CMK (cell line): ENCODE data around the gene FAM107A.

Source experiments
- DNase-seq: peaks from one replicate; pipeline ENCODE4 v3.0.0-alpha.2; 2010; ENCODE audit warnings: low read depth

FAM107A gene

GRCh38 chr3:58577269-58577821, at the start of gene FAM107A:
Gene FAM107A (minus strand): TSS chr3:58577391. CDS start chr3:58569860, 7,531 bp downstream.
- DNase-seq = no peak

- no peak for DNase-seq
Observed at GRCh38 chr3:58625196-58625824, 48.1 kb upstream of the FAM107A start.

- DNase-seq = no peak
Observed at GRCh38 chr3:58624550-58624949, 47.4 kb upstream of the FAM107A start.

- no peak for DNase-seq
Observed at GRCh38 chr3:58623961-58624360, 46.8 kb upstream of the FAM107A start.

- no peak for DNase-seq
Observed at GRCh38 chr3:58623478-58623877, 46.3 kb upstream of the FAM107A start.

- DNase-seq = no peak
Observed at GRCh38 chr3:58622892-58623291, 45.7 kb upstream of the FAM107A start.

GRCh38 chr3:58622436-58622835, 45.2 kb upstream of the FAM107A start:
- no peak for DNase-seq

GRCh38 chr3:58621086-58621830, 44.1 kb upstream of the FAM107A start:
- DNase-seq = no peak

- DNase-seq = no peak
Observed at GRCh38 chr3:58620421-58620820, 43.2 kb upstream of the FAM107A start.

GRCh38 chr3:58617338-58617761, 40.2 kb upstream of the FAM107A start:
- no peak for DNase-seq

- no peak for DNase-seq
Observed at GRCh38 chr3:58613236-58614132, 36.3 kb upstream of the FAM107A start.

GRCh38 chr3:58612830-58613229, 35.6 kb upstream of the FAM107A start:
- no peak for DNase-seq

- DNase-seq = no peak
Observed at GRCh38 chr3:58609990-58610389, 32.8 kb upstream of the FAM107A start.

GRCh38 chr3:58608648-58609047, 31.5 kb upstream of the FAM107A start:
- DNase-seq = no peak

- no peak for DNase-seq
Observed at GRCh38 chr3:58607816-58608215, 30.6 kb upstream of the FAM107A start.

- no peak for DNase-seq
Observed at GRCh38 chr3:58606693-58607092, 29.5 kb upstream of the FAM107A start.

- DNase-seq = no peak
Observed at GRCh38 chr3:58604031-58604430, 26.8 kb upstream of the FAM107A start.

- no peak for DNase-seq
Observed at GRCh38 chr3:58603606-58604005, 26.4 kb upstream of the FAM107A start.

GRCh38 chr3:58597770-58598310, 20.6 kb upstream of the FAM107A start:
- DNase-seq = no peak

GRCh38 chr3:58596834-58597518, 19.8 kb upstream of the FAM107A start:
- no peak for DNase-seq

GRCh38 chr3:58594117-58594516, 16.9 kb upstream of the FAM107A start:
- DNase-seq = no peak
